A673 (cell line): ENCODE results near the gene MUL1. TPM values are rescaled to one million over a fixed set of nuclear protein-coding genes. Genes with fewer than 3 reads are reported as not detected.

Experiments used
- BruUV-seq: library from RNA; stranded (reverse); fragments of 400-500 nt; replicated peaks from 2 replicates; lab custom pipeline; 2021; lab: Mats Ljungman, UMichigan
- CTCF ChIA-PET: fragments of 300-600 bp; sonication (Branson Sonifier 250); formaldehyde crosslinking; loops from one replicate; lab custom pipeline; 2022; ENCODE audit warnings: antibody characterized with exemption; lab: Charles Lee
- POLR2A ChIA-PET: fragments of 300-600 bp; sonication (Branson Sonifier 250); formaldehyde crosslinking; loops from one replicate; lab custom pipeline; 2022; ENCODE audit warnings: antibody characterized with exemption; ENCODE audit not compliant: low non-redundant PET; lab: Charles Lee
- DNase-seq: peaks from one replicate; pipeline ENCODE4 v3.0.0-alpha.2; 2015; ENCODE audit warnings: low spot score
- H3K27ac ChIP-seq: fragments of 200-600 bp; sonication (generic); 2 replicates; pipeline ENCODE4 v1.5.1; 2016; ENCODE audit warnings: mixed run types, low read depth, mild to moderate bottlenecking, mixed read lengths, antibody characterized with exemption, low read length; ENCODE audit not compliant: poor library complexity, severe bottlenecking
- H3K27me3 ChIP-seq: fragments of 200-600 bp; sonication (generic); replicated peaks from 2 replicates; pipeline ENCODE4 v1.6.1; 2017; ENCODE audit warnings: mixed run types, low read depth, mild to moderate bottlenecking, mixed read lengths, antibody characterized with exemption, low read length; ENCODE audit not compliant: insufficient read depth, poor library complexity
- H3K36me3 ChIP-seq: fragments of 200-600 bp; sonication (generic); 2 replicates; pipeline ENCODE4 v1.6.1; 2016; ENCODE audit warnings: mixed run types, mild to moderate bottlenecking, mixed read lengths, antibody characterized with exemption, low read length; ENCODE audit not compliant: insufficient read depth, poor library complexity, severe bottlenecking
- H3K4me1 ChIP-seq: fragments of 200-600 bp; sonication (generic); 2 replicates; pipeline ENCODE4 v1.6.1; 2017; ENCODE audit warnings: mixed run types, mild to moderate bottlenecking, mixed read lengths, antibody characterized with exemption, low read length; ENCODE audit not compliant: insufficient read depth, poor library complexity, severe bottlenecking
- H3K4me3 ChIP-seq: fragments of 200-600 bp; sonication (generic); 2 replicates; pipeline ENCODE4 v1.5.1; 2016; ENCODE audit warnings: low read depth, mixed run types, mild to moderate bottlenecking, mixed read lengths, low read length; ENCODE audit not compliant: poor library complexity, severe bottlenecking
- H3K9me3 ChIP-seq: fragments of 200-600 bp; sonication (generic); 2 replicates; pipeline ENCODE4 v1.6.1; 2016; ENCODE audit warnings: mixed run types, low read depth, mild to moderate bottlenecking, mixed read lengths, antibody characterized with exemption, low read length; ENCODE audit not compliant: poor library complexity, severe bottlenecking
- CTCF ChIP-seq: fragments of 300-800, 200-600 bp; sonication (generic); conservative IDR thresholded peaks from 2 replicates; pipeline ENCODE4 v1.5.1; 2017; ENCODE audit warnings: low read depth, mild to moderate bottlenecking, antibody characterized with exemption, low read length, moderate library complexity, mixed read lengths
- EZH2 ChIP-seq: fragments of 200-600 bp; sonication (generic); IDR thresholded peaks from 2 replicates; pipeline ENCODE4 v1.6.1; 2017; ENCODE audit warnings: borderline replicate concordance, low read depth, mild to moderate bottlenecking, mixed read lengths, antibody characterized with exemption, low read length; ENCODE audit not compliant: poor library complexity, severe bottlenecking
- intact Hi-C: fragments of 100-400 bp; cut with micrococcal nuclease; formaldehyde crosslinking; loops from one replicate; pipeline ENCODE4 v1.10.0; 2022; ENCODE audit not compliant: unreplicated experiment
- total RNA-seq: library from RNA; stranded (reverse); gene quantifications from 2 replicates; pipeline ENCODE4 v1.2.3, GENCODE V29; 2021

MUL1 gene
- total RNA-seq, 1 experiment from 2014 or later = 21.6 TPM

GRCh38 chr1:20511518-20512428 is 3.8 kb upstream of the MUL1 start:
- no peak overlapping the region for H3K4me3 ChIP-seq
- H3K4me1 ChIP-seq = peaks cover 12% of the 10 kb centered on the region
- TF ChIP-seq CTCF (no peak), EZH2 (no peak)
- H3K9me3 ChIP-seq = no peaks in the 10 kb centered on the region
- H3K27ac ChIP-seq = no peak overlapping the region
- H3K27me3 ChIP-seq = no peaks in the 10 kb centered on the region
- DNase-seq = peak; percentile 52
- no peaks in the 10 kb centered on the region for H3K36me3 ChIP-seq
- intact Hi-C loops = no loop called here
- ChIA-PET CTCF (interaction anchor here (0.6 kb wide), 2 partner anchors 72 to 413 kb away, joined by 4 read pairs; no protein-coding TSS in a partner anchor), POLR2A (interaction anchor here (0.5 kb wide), 1 partner anchor 78 kb away, joined by 4 read pairs; no protein-coding TSS in a partner anchor)
- no TSS peak for BruUV-seq

GRCh38 chr1:20508411-20508771 is 440 bp upstream of the MUL1 start:
- no peak for DNase-seq

GRCh38 chr1:20507248-20507563 is 745 bp downstream of the MUL1 start:
- TF ChIP-seq CTCF = no peak
- CTCF ChIA-PET = no interaction called here
- Histone ChIP-seq H3K9me3 (no peaks in the 10 kb centered on the region), H3K27ac (peak overlapping the region; percentile 73), H3K4me1 (peaks cover 13% of the 10 kb centered on the region), H3K4me3 (peak overlapping the region; percentile 84), H3K27me3 (no peaks in the 10 kb centered on the region), H3K36me3 (peaks cover under 1% of the 10 kb centered on the region)
- intact Hi-C loops = no loop called here
- POLR2A ChIA-PET = no interaction called here
- no peak for DNase-seq
- no TSS peak for BruUV-seq

More at GRCh38 chr1:20508411-20508771, 440 bp upstream of the MUL1 start:
- ChIA-PET CTCF (no interaction called here), POLR2A (interaction anchor here (0.6 kb wide), 1 partner anchor 750 kb away, joined by 10 read pairs; no protein-coding TSS in a partner anchor)
- peaks cover 13% of the 10 kb centered on the region for H3K4me1 ChIP-seq
- no peaks in the 10 kb centered on the region for H3K27me3 ChIP-seq
- H3K9me3 ChIP-seq = no peaks in the 10 kb centered on the region
- intact Hi-C loops = no loop called here
- TSS peak; percentile 91 for BruUV-seq
- H3K36me3 ChIP-seq = no peaks in the 10 kb centered on the region
- peak overlapping the region; percentile 84 for H3K4me3 ChIP-seq
- no peak for TF ChIP-seq EZH2
- TF ChIP-seq CTCF = no peak
- H3K27ac ChIP-seq = peak overlapping the region; percentile 73
